Lower lobe of right lung (tissue), 2 donors: ENCODE data around the gene LDB2. TPM values are rescaled to one million over a fixed set of nuclear protein-coding genes. Genes with fewer than 3 reads are reported as not detected.

ENCODE experiments used
- ATAC-seq, 2 donors: fragments of 200-7000 bp; cut with Tn5 transposase; one replicate each; pipeline ENCODE4 v1.9.1; 2020 to 2022; ENCODE audit warnings: mild to moderate bottlenecking in 2 of 2, moderate library complexity in 2 of 2
- DNase-seq: peaks from one replicate; pipeline ENCODE4 v3.0.0-alpha.2; 2020
- H3K27ac ChIP-seq: fragments of 200-600 bp; one replicate; pipeline ENCODE4 v1.8.0; 2022
- H3K27me3 ChIP-seq: fragments of 200-600 bp; one replicate; pipeline ENCODE4 v1.8.0; 2022; ENCODE audit warnings: low read depth
- H3K36me3 ChIP-seq: fragments of 200-600 bp; one replicate; pipeline ENCODE4 v1.8.0; 2022; ENCODE audit warnings: mild to moderate bottlenecking
- H3K4me1 ChIP-seq: fragments of 200-600 bp; one replicate; pipeline ENCODE4 v1.8.0; 2022
- H3K4me3 ChIP-seq: fragments of 200-600 bp; one replicate; pipeline ENCODE4 v1.8.0; 2022; ENCODE audit warnings: mild to moderate bottlenecking
- H3K9me3 ChIP-seq: fragments of 200-600 bp; one replicate; pipeline ENCODE4 v1.8.0; 2022
- CTCF ChIP-seq: fragments of 200-600 bp; IDR thresholded peaks from one replicate; pipeline ENCODE4 v1.8.0; 2022; ENCODE audit warnings: antibody characterized with exemption, mild to moderate bottlenecking
- intact Hi-C: fragments of 100-400 bp; cut with DNase I; formaldehyde crosslinking; loops from one replicate; pipeline ENCODE4 v1.11.0; 2022
- total RNA-seq: library from RNA; stranded (reverse); fragmentation: NEBNext Ultra II Directional; extraction: Animal tissue kit (Norgen Biotek cat#: 25700); gene quantifications from one replicate; pipeline ENCODE4 v1.2.1, GENCODE V29; 2021
- donor health status: DM: no; HTN: yes; CAD: no; lungs with severe emphysema.

The LDB2 gene
- total RNA-seq, 1 donor from 2014 or later: 113 TPM

DNA sequence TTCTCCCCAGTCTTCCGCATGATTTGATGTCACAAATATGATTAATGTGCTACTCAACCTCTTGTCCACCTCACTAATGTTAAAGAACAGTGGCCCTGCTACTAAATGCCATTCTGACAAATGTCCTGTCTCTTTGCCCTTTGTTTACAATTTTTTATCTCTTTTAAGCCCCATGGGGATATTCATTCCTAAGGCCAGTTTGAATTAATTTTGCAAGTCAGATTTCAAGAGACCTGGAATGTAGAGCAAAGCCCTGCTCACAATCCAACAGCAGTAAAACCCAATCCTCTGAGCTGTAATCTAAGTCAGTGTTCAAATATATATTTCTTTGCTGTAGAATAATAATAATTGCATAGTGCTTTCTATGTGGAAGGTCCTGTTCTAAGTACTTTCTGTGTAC is 81.2 kb downstream of the LDB2 start:
- no peaks in the 10 kb centered on the region for H3K27me3 ChIP-seq
- H3K27ac ChIP-seq: no peak overlapping the region
- TF ChIP-seq CTCF: no peak
- ATAC-seq (no peak), DNase-seq (no peak)
- peaks cover 11% of the 10 kb centered on the region for H3K4me1 ChIP-seq
- H3K9me3 ChIP-seq: no peaks in the 10 kb centered on the region
- no peak overlapping the region for H3K4me3 ChIP-seq
- intact Hi-C loops: no loop called here
- H3K36me3 ChIP-seq: no peaks in the 10 kb centered on the region

DNA sequence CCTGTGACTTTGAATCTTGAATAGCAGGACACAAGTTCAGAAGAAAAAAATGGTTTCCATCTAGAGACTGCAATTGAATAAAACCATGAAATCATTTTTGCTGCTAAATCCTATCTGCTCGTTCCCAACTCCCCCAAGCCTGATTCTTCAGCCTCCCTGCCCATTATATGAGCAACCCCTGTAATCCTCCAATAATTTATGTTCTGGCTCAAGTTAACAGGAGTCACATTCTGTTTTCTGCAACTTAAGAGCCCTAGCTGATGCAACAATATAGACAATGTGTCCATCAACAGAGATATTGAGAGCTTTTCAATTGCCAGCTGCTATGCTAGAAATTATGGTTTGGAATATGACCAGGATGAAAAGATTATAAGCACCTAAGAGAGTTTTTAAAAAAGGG is 84.1 kb downstream of the LDB2 start:
- Histone ChIP-seq H3K4me3 (no peak overlapping the region), H3K27me3 (no peaks in the 10 kb centered on the region), H3K36me3 (no peaks in the 10 kb centered on the region), H3K4me1 (peaks cover 6% of the 10 kb centered on the region), H3K27ac (no peak overlapping the region), H3K9me3 (no peaks in the 10 kb centered on the region)
- ATAC-seq (no peak), DNase-seq (no peak)
- intact Hi-C loops: no loop called here
- TF ChIP-seq CTCF: no peak

GRCh38 chr4:16812041-16812440 is 86.4 kb downstream of the LDB2 start:
- DNase-seq (no peak), ATAC-seq (no peak)
- no peak for TF ChIP-seq CTCF
- Histone ChIP-seq H3K36me3 (no peaks in the 10 kb centered on the region), H3K4me1 (no peaks in the 10 kb centered on the region), H3K27me3 (no peaks in the 10 kb centered on the region), H3K9me3 (no peaks in the 10 kb centered on the region), H3K27ac (no peak overlapping the region), H3K4me3 (no peak overlapping the region)
- intact Hi-C loops: no loop called here

DNA sequence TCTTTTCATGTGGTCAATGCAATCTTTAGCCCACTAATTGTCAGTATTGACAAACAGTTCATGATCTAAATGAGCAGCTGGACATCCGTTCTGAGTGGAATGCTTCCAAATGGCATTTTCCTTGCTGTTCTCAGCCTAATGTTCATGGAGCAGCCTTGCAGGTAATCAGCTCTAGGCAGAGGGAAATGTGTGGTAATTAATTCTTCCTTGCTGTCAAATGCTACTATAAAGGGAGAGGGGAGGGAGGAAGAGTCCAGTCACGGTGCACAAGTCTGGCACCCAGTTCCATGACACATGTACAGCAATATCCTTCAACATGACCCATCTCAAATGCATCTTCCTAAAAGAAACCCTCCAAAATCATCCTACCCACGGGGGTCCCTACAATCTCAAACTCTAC is 88.5 kb downstream of the LDB2 start:
- Histone ChIP-seq H3K27me3 (no peaks in the 10 kb centered on the region), H3K4me3 (no peak overlapping the region), H3K9me3 (no peaks in the 10 kb centered on the region), H3K4me1 (no peaks in the 10 kb centered on the region), H3K27ac (no peak overlapping the region), H3K36me3 (no peaks in the 10 kb centered on the region)
- intact Hi-C loops: no loop called here
- DNase-seq (no peak), ATAC-seq (no peak)
- TF ChIP-seq CTCF: no peak

GRCh38 chr4:16809064-16809463 is 89.4 kb downstream of the LDB2 start:
- no peak for TF ChIP-seq CTCF
- no peak overlapping the region for H3K4me3 ChIP-seq
- no peaks in the 10 kb centered on the region for H3K4me1 ChIP-seq
- no peaks in the 10 kb centered on the region for H3K27me3 ChIP-seq
- H3K9me3 ChIP-seq: no peaks in the 10 kb centered on the region
- intact Hi-C loops: no loop called here
- no peak for DNase-seq
- no peaks in the 10 kb centered on the region for H3K36me3 ChIP-seq
- ATAC-seq: no peak
- no peak overlapping the region for H3K27ac ChIP-seq

GRCh38 chr4:16807355-16807754 is 91.1 kb downstream of the LDB2 start:
- no peaks in the 10 kb centered on the region for H3K4me1 ChIP-seq
- no peaks in the 10 kb centered on the region for H3K27me3 ChIP-seq
- TF ChIP-seq CTCF: no peak
- no peak for ATAC-seq
- no peak overlapping the region for H3K27ac ChIP-seq
- H3K36me3 ChIP-seq: no peaks in the 10 kb centered on the region
- H3K9me3 ChIP-seq: no peaks in the 10 kb centered on the region
- no peak for DNase-seq
- intact Hi-C loops: no loop called here
- no peak overlapping the region for H3K4me3 ChIP-seq
